ENCODE results near the gene ZNF556. TPM values are rescaled to one million over a fixed set of nuclear protein-coding genes. Genes with fewer than 3 reads are reported as not detected.

ZNF556 gene
- total and polyA plus RNA-seq, 10 of the 15 experiments (the other 5 are each of a cell fraction or from before 2014, with no cell fraction given): not detected

GRCh38 chr19:2926341-2927031, 59.4 kb downstream of the ZNF556 start:
- no peak for ATAC-seq
- ChIA-PET CTCF (no interaction called here), POLR2A (no interaction called here), SMC1A (ENCODE audit: uncharacterized antibody, unreplicated experiment) (no interaction called here), RAD21 (ENCODE audit: unreplicated experiment) (no interaction called here)
- FAIRE-seq: no peak
- H3K9me3 ChIP-seq (replicated peaks; ENCODE audit: control insufficient read depth, insufficient read depth, low read length): no peaks in the 10 kb centered on the region; the same call in 2 of the 3 replicates
- 97% methylated on average over 38 of the region's 53 CpGs for WGBS (ENCODE audit: insufficient coverage, insufficient replicate concordance, low lambda C conversion rate, missing lambda C conversion rate)
- no peaks in the 10 kb centered on the region for H4K20me1 ChIP-seq (ENCODE audit: control insufficient read depth, insufficient read depth)
- DNase-seq (ENCODE audit: low read depth, low spot score): no peak
- no peak overlapping the region for H3K4me3 ChIP-seq
- H3K4me1 ChIP-seq (ENCODE audit: control insufficient read depth, insufficient read depth, low read length): no peaks in the 10 kb centered on the region
- intact Hi-C loops (cut with micrococcal nuclease; ENCODE audit: unreplicated experiment) (no loop called here), in situ Hi-C loops (cut with MboI) (no loop called here)
- no peaks in the 10 kb centered on the region for H3K27me3 ChIP-seq (replicated peaks in 1 of 2; ENCODE audit: control insufficient read depth in 2 of 2, insufficient read depth in 2 of 2, low read length in 1 of 2)
- H3K27ac ChIP-seq (ENCODE audit: control insufficient read depth, insufficient read depth): no peak overlapping the region
- BruUV-seq (replicated peaks): no TSS peak
- H3K79me2 ChIP-seq (ENCODE audit: control insufficient read depth, insufficient read depth, low read length): no peaks in the 10 kb centered on the region
- no peaks in the 10 kb centered on the region for H3K36me3 ChIP-seq (ENCODE audit: control insufficient read depth in 2 of 2, insufficient read depth in 2 of 2, low read length in 1 of 2)
- TF ChIP-seq RBBP5 (conservative IDR thresholded peaks at IDR 0.05) (no peak), NRF1 (conservative IDR thresholded peaks at IDR 0.05; ENCODE audit: low read depth, low read length) (no peak), POLR2A (IDR thresholded peaks at IDR 0.05; ENCODE audit: low read depth, low read length) (no peak)
- no peak overlapping the region for H3K4me2 ChIP-seq (ENCODE audit: control insufficient read depth, insufficient read depth)
- no peak overlapping the region for H2AFZ ChIP-seq (ENCODE audit: control insufficient read depth, low read depth, low read length)
- H3K9ac ChIP-seq (ENCODE audit: control insufficient read depth, insufficient read depth, low read length): no peak overlapping the region

GRCh38 chr19:2927032-2927430, 59.9 kb downstream of the ZNF556 start:
- no peak for DNase-seq (ENCODE audit: low read depth, low spot score)
- Histone ChIP-seq H3K4me3 (no peak overlapping the region), H3K9ac (ENCODE audit: control insufficient read depth, insufficient read depth, low read length) (no peak overlapping the region), H3K27ac (ENCODE audit: control insufficient read depth, insufficient read depth) (no peak overlapping the region), H3K36me3 (ENCODE audit: control insufficient read depth in 2 of 2, insufficient read depth in 2 of 2, low read length in 1 of 2) (no peaks in the 10 kb centered on the region), H3K4me2 (ENCODE audit: control insufficient read depth, insufficient read depth) (no peak overlapping the region), H3K9me3 (replicated peaks; ENCODE audit: control insufficient read depth, insufficient read depth, low read length) (no peaks in the 10 kb centered on the region; the same call in 2 of the 3 replicates), H2AFZ (ENCODE audit: control insufficient read depth, low read depth, low read length) (no peak overlapping the region), H4K20me1 (ENCODE audit: control insufficient read depth, insufficient read depth) (no peaks in the 10 kb centered on the region), H3K4me1 (ENCODE audit: control insufficient read depth, insufficient read depth, low read length) (no peaks in the 10 kb centered on the region), H3K27me3 (replicated peaks in 1 of 2; ENCODE audit: control insufficient read depth in 2 of 2, insufficient read depth in 2 of 2, low read length in 1 of 2) (no peaks in the 10 kb centered on the region), H3K79me2 (ENCODE audit: control insufficient read depth, insufficient read depth, low read length) (no peaks in the 10 kb centered on the region)
- in situ Hi-C loops (cut with MboI) (no loop called here), intact Hi-C loops (cut with micrococcal nuclease; ENCODE audit: unreplicated experiment) (no loop called here)
- WGBS (ENCODE audit: insufficient coverage, insufficient replicate concordance, low lambda C conversion rate, missing lambda C conversion rate): 96% methylated on average over 18 of the region's 18 CpGs
- POLR2A ChIA-PET: no interaction called here
- CTCF ChIA-PET: no interaction called here
- no TSS peak for BruUV-seq (replicated peaks)
- RAD21 ChIA-PET (ENCODE audit: unreplicated experiment): no interaction called here
- SMC1A ChIA-PET (ENCODE audit: uncharacterized antibody, unreplicated experiment): no interaction called here
- ATAC-seq: no peak
- no peak for FAIRE-seq
- TF ChIP-seq KLF5 (IDR thresholded peaks at IDR 0.05; ENCODE audit: partially characterized antibody) (no peak), BCL11A (IDR thresholded peaks at IDR 0.05; ENCODE audit: low read depth, low read length) (no peak), CEBPB (IDR thresholded peaks at IDR 0.05; ENCODE audit: borderline replicate concordance in 1 of 2, low read depth in 2 of 2, low read length in 2 of 2) (no peak), POLR2AphosphoS5 (IDR thresholded peaks at IDR 0.05; ENCODE audit: low read length) (no peak), EP300 (IDR thresholded peaks at IDR 0.05; ENCODE audit: borderline replicate concordance in 1 of 2, control insufficient read depth in 1 of 2, low read depth in 2 of 2, low read length in 2 of 2) (no peak), ZNF687 (IDR thresholded peaks at IDR 0.05) (no peak), CHD4 (IDR thresholded peaks at IDR 0.05) (no peak), E4F1 (IDR thresholded peaks at IDR 0.05; ENCODE audit: borderline replicate concordance, partially characterized antibody) (no peak)

Data from GM12878 (cell line).